ENCODE measurements around the gene MEDAG. TPM values are rescaled to one million over a fixed set of nuclear protein-coding genes. Genes with fewer than 3 reads are reported as not detected.
A peak's percentile ranks its signal among the peaks of the same experiment; 100 is the strongest.

Gene MEDAG
- total RNA-seq, 2 experiments from 2014 or later, result 0.08 TPM; not detected in 1

DNA sequence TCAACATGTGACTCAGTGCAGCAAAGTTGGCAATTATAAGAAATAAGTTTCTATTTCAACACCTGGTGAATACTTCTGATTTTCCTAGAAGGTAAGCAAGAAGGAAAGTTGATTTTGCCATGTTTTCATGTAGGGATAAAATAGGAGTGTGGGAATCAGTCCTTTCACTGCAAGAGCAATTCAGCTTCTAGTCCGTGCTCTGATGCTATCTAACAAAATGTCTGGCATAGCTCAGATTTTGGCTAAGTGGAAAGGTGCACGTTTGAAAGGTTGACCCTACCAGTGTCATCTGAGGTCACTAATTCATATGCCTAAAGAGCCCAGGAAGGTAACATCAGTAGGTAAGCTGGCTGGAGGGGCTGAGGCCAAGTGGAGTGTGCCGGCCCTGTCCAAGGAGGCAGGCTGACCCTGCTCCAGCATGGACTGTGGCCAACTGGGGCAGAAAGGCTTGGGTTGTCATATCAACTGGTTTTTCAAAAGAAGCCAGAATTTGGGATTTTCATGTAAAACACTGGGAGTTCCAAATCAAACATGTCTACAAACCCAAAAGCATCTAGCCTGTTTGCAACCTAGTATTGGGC is 38.9 kb upstream of the MEDAG start:
- POLR2A ChIA-PET, result no interaction called here

DNA sequence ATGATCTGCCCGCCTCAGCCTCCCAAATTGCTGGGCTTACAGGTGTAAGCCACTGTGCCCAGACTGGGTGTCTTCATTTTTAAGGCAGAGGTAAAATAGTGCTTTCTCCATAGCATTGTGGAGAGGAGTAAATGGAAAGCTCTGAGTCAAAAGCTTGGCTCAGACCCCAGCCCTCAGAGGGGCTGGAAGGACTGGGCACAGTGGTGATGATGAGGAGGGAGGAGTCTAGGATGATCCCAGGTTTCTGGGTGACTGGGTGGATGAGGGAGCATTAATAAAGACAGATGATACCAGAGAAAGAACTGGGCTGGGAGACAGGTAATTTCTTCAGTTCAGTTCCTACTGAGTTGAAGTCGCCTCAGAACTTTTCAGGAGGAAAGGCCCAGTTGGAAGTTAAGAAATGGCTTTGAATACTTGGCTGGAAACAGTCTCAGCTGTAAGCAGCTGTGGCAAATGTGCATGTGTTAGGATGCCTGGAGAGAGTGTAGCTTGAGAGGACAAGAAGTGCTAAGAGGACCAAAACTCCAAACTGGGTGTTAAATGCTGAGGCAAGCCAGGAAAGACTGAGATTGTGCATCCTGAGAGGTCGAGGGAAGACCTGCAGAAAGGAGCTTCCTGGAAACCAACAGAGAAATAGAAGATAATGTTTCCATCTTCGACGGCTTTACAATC is 37.1 kb upstream of the MEDAG start:
- Mint-ChIP-seq H3K27me3 (peaks cover 18% of the 10 kb centered on the region), H3K9me3 (no peaks in the 10 kb centered on the region), H3K36me3 (ENCODE audit: low read depth) (no peaks in the 10 kb centered on the region), H3K4me3 (no peak overlapping the region), H3K4me1 (peaks cover 5% of the 10 kb centered on the region), H3K27ac (no peak overlapping the region)
- ChIA-PET POLR2A (no interaction called here), CTCF (interaction anchor here (1.0 to 1.6 kb wide), 3 partner anchors 20 to 736 kb away, joined by 3 to 6 read pairs (median 4); no protein-coding TSS in a partner anchor)
- DNase-seq, result no peak

More for the DNA sequence above, 38.9 kb upstream of the MEDAG start:
- no peaks in the 10 kb centered on the region for H3K9me3 Mint-ChIP-seq
- peaks cover 20% of the 10 kb centered on the region for H3K27me3 Mint-ChIP-seq
- H3K27ac Mint-ChIP-seq, result no peak overlapping the region
- CTCF ChIA-PET, result interaction anchor here (1.0 to 4.2 kb wide), 9 partner anchors 10 to 177 kb away, joined by 3 to 20 read pairs (median 5); no protein-coding TSS in a partner anchor
- H3K4me1 Mint-ChIP-seq, result peaks cover 5% of the 10 kb centered on the region
- H3K36me3 Mint-ChIP-seq (ENCODE audit: low read depth), result no peaks in the 10 kb centered on the region
- no peak for DNase-seq
- no peak overlapping the region for H3K4me3 Mint-ChIP-seq

GRCh38 chr13:30869491-30869890 is 36.6 kb upstream of the MEDAG start:
- H3K27me3 Mint-ChIP-seq, result peaks cover 21% of the 10 kb centered on the region
- peaks cover 5% of the 10 kb centered on the region for H3K4me1 Mint-ChIP-seq
- H3K36me3 Mint-ChIP-seq (ENCODE audit: low read depth), result no peaks in the 10 kb centered on the region
- DNase-seq, result no peak
- no peak overlapping the region for H3K4me3 Mint-ChIP-seq
- H3K27ac Mint-ChIP-seq, result no peak overlapping the region
- ChIA-PET POLR2A (no interaction called here), CTCF (interaction anchor here (0.8 to 1.0 kb wide), 2 partner anchors 11 to 737 kb away, joined by 3 read pairs; no protein-coding TSS in a partner anchor)
- no peaks in the 10 kb centered on the region for H3K9me3 Mint-ChIP-seq

- H3K4me1 Mint-ChIP-seq, result peaks cover 4% of the 10 kb centered on the region
- no peaks in the 10 kb centered on the region for H3K9me3 Mint-ChIP-seq
- H3K27ac Mint-ChIP-seq, result no peak overlapping the region
- peak; percentile 44 for DNase-seq
- peaks cover 21% of the 10 kb centered on the region for H3K27me3 Mint-ChIP-seq
- no peak overlapping the region for H3K4me3 Mint-ChIP-seq
- no peaks in the 10 kb centered on the region for H3K36me3 Mint-ChIP-seq (ENCODE audit: low read depth)
- CTCF ChIA-PET, result interaction anchor here (0.6 to 1.0 kb wide), 3 partner anchors 10 to 738 kb away, joined by 3 read pairs; no protein-coding TSS in a partner anchor
- POLR2A ChIA-PET, result no interaction called here
Measured at GRCh38 chr13:30870049-30870884, 35.8 kb upstream of the MEDAG start.

DNA sequence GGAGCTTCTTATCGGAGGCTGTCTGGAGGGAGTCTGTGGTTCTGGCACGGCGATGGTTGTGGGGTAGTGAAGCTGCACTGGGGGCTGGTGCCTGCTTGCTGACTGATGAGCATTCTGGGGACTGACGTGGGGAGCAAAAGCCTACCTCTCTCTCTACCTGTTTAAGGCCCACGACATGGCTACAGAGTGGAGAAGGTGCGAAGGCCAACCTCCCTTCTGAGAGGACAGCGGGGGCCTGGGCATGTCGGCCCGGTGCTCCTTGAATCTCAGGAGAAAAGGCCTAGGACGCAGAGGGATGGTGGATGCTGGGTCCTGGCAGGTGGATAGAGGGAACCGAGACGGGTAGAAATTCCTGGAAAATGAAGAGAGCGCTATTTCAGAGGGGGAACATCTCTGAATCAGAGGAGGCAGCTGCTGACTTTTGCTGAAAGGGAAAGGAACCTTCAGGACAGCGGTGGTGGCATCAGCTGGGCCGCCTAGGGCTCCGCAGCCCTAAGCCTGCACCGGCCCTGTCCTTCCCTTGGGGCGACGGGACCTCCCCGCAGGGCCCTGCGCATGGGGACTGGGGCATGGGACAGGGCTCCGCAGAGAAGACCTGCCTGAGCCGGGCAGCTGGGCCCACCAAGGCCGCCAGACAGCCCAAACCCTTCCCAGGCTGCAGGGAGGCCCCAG is 35.0 kb upstream of the MEDAG start:
- H3K4me1 Mint-ChIP-seq, result peaks cover 2% of the 10 kb centered on the region
- H3K27ac Mint-ChIP-seq, result no peak overlapping the region
- H3K9me3 Mint-ChIP-seq, result no peaks in the 10 kb centered on the region
- H3K4me3 Mint-ChIP-seq, result no peak overlapping the region
- H3K36me3 Mint-ChIP-seq (ENCODE audit: low read depth), result no peaks in the 10 kb centered on the region
- DNase-seq, result no peak
- peaks cover 22% of the 10 kb centered on the region for H3K27me3 Mint-ChIP-seq
- ChIA-PET CTCF (interaction anchor here (0.6 kb wide), 1 partner anchor 177 kb away, joined by 3 read pairs; no protein-coding TSS in a partner anchor), POLR2A (no interaction called here)

GRCh38 chr13:30871588-30872275 is 34.3 kb upstream of the MEDAG start:
- DNase-seq, result no peak
- H3K4me1 Mint-ChIP-seq, result peaks cover 2% of the 10 kb centered on the region
- H3K9me3 Mint-ChIP-seq, result no peaks in the 10 kb centered on the region
- ChIA-PET POLR2A (no interaction called here), CTCF (no interaction called here)
- H3K27ac Mint-ChIP-seq, result no peak overlapping the region
- H3K4me3 Mint-ChIP-seq, result no peak overlapping the region
- peaks cover 20% of the 10 kb centered on the region for H3K27me3 Mint-ChIP-seq
- H3K36me3 Mint-ChIP-seq (ENCODE audit: low read depth), result no peaks in the 10 kb centered on the region

- no peak overlapping the region for H3K27ac Mint-ChIP-seq
- H3K9me3 Mint-ChIP-seq, result no peaks in the 10 kb centered on the region
- ChIA-PET CTCF (no interaction called here), POLR2A (no interaction called here)
- H3K4me1 Mint-ChIP-seq, result peaks cover 2% of the 10 kb centered on the region
- no peak overlapping the region for H3K4me3 Mint-ChIP-seq
- DNase-seq, result no peak
- no peaks in the 10 kb centered on the region for H3K36me3 Mint-ChIP-seq (ENCODE audit: low read depth)
- peaks cover 16% of the 10 kb centered on the region for H3K27me3 Mint-ChIP-seq
Measured at GRCh38 chr13:30872276-30872594, 33.8 kb upstream of the MEDAG start.

DNA sequence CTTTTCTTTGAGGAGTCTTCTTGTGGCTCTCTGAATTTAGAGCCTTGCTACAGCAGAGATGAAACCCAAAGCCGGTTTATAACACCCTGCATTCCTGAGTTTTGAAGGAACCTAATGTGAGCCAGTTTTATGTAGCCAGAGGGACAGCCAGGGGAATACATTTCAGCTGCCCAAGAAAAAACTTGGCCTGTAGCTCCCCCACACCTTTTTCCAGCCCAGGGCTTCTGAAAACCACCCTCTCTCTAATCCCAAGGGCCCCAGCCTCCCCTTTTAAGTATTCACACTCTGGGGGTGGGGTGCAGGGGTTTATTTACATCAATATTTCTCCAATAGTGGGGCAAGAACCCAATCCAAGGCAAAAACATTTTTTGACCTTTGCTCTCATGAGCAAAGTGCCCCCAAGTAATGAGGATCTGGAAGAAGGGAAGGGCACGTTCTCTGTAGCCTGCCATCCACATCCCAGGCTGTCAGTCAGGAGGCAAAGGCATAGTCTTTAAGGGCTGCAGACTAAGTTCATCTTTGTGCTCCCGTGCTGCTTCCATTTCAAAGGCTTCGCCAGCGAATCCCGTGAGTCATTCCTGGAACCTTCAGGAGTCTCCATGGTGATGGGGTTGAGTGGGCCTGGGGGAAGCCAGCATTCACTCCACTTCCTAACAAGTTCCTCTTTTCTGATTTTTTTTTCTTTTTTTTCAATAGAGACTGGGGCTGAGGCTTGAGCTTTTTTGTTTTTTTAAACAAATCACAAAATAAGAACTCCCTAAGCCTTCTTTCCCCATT is 33.2 kb upstream of the MEDAG start:
- H3K9me3 Mint-ChIP-seq, result no peaks in the 10 kb centered on the region
- DNase-seq, result no peak
- H3K27me3 Mint-ChIP-seq, result peaks cover 17% of the 10 kb centered on the region
- H3K4me1 Mint-ChIP-seq, result peaks cover 2% of the 10 kb centered on the region
- no peak overlapping the region for H3K4me3 Mint-ChIP-seq
- ChIA-PET POLR2A (no interaction called here), CTCF (interaction anchor here (1.7 kb wide), 1 partner anchor 8 kb away, joined by 8 read pairs; no protein-coding TSS in a partner anchor)
- H3K27ac Mint-ChIP-seq, result no peak overlapping the region
- H3K36me3 Mint-ChIP-seq (ENCODE audit: low read depth), result no peaks in the 10 kb centered on the region

GRCh38 chr13:30873499-30873898 is 32.6 kb upstream of the MEDAG start:
- H3K27ac Mint-ChIP-seq, result no peak overlapping the region
- H3K36me3 Mint-ChIP-seq (ENCODE audit: low read depth), result no peaks in the 10 kb centered on the region
- peaks cover 18% of the 10 kb centered on the region for H3K27me3 Mint-ChIP-seq
- H3K4me1 Mint-ChIP-seq, result peaks cover 2% of the 10 kb centered on the region
- H3K9me3 Mint-ChIP-seq, result no peaks in the 10 kb centered on the region
- no peak overlapping the region for H3K4me3 Mint-ChIP-seq
- no peak for DNase-seq
- ChIA-PET POLR2A (no interaction called here), CTCF (interaction anchor here (1.7 kb wide), 1 partner anchor 8 kb away, joined by 8 read pairs; no protein-coding TSS in a partner anchor)

DNA sequence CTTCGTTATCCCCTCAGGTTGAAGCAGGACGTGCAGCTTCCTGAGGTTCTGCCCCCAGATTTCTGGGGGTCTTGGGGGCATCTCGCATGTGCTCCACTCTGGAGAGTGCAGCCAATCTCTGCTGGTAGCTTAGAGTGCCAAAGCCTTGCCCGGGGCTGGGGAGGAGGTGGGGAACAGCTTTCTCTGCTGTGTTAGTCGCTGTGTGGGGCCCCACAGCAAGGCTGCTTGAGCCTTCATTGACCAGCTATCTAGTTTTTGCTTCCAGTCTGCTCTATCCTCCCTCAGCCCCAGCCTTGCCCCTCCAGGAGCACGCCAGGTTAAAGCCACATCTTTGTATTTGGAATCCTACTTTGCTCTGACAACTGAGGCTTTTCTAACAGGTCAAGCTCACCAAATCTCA is 32.0 kb upstream of the MEDAG start:
- ChIA-PET CTCF (interaction anchor here (1.7 kb wide), 1 partner anchor 9 kb away, joined by 8 read pairs; no protein-coding TSS in a partner anchor), POLR2A (no interaction called here)
- no peak overlapping the region for H3K27ac Mint-ChIP-seq
- peaks cover 19% of the 10 kb centered on the region for H3K27me3 Mint-ChIP-seq
- H3K9me3 Mint-ChIP-seq, result no peaks in the 10 kb centered on the region
- H3K4me3 Mint-ChIP-seq, result no peak overlapping the region
- DNase-seq, result no peak
- peaks cover 2% of the 10 kb centered on the region for H3K4me1 Mint-ChIP-seq
- H3K36me3 Mint-ChIP-seq (ENCODE audit: low read depth), result no peaks in the 10 kb centered on the region

- ChIA-PET CTCF (interaction anchor here (1.7 kb wide), 1 partner anchor 9 kb away, joined by 8 read pairs; no protein-coding TSS in a partner anchor), POLR2A (no interaction called here)
- peaks cover 2% of the 10 kb centered on the region for H3K4me1 Mint-ChIP-seq
- no peak overlapping the region for H3K4me3 Mint-ChIP-seq
- H3K36me3 Mint-ChIP-seq (ENCODE audit: low read depth), result no peaks in the 10 kb centered on the region
- peaks cover 18% of the 10 kb centered on the region for H3K27me3 Mint-ChIP-seq
- DNase-seq, result no peak
- H3K27ac Mint-ChIP-seq, result no peak overlapping the region
- H3K9me3 Mint-ChIP-seq, result no peaks in the 10 kb centered on the region
Measured at GRCh38 chr13:30874561-30874960, 31.5 kb upstream of the MEDAG start.

DNA sequence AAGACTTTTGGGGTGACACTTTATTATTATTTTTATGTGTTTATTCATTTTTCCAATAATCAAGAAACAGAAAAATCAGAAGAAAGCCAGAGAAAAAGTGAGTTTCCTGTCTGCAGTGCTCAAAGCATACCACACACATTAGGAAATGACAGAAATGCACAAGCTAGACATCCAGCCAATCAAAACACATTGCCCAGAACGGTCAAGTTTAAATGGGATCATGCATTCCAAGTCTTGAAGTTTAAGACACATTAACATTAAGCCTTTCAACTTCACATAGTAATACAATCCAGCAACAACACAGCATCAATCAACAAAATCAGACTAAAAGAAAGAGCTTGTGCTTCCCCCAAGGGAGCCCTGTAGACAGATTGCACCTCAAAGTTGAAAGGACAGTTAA is 28.7 kb upstream of the MEDAG start:
- CTCF ChIA-PET, result interaction anchor here (1.3 kb wide), 1 partner anchor 11 kb away, joined by 3 read pairs; no protein-coding TSS in a partner anchor
- peaks cover 36% of the 10 kb centered on the region for H3K27me3 Mint-ChIP-seq

More for the DNA sequence above, 28.7 kb upstream of the MEDAG start:
- POLR2A ChIA-PET, result no interaction called here
- Mint-ChIP-seq H3K27ac (no peak overlapping the region), H3K36me3 (ENCODE audit: low read depth) (no peaks in the 10 kb centered on the region), H3K4me1 (no peaks in the 10 kb centered on the region), H3K4me3 (no peak overlapping the region), H3K9me3 (no peaks in the 10 kb centered on the region)
- DNase-seq, result no peak

Measured in activated CD4-positive, alpha-beta memory T cell treated with anti-CD3 and anti-CD28 coated beads, Interleukin-2, amount 10 ng/mL, durations not matched to agents 7 days and 5 days (primary cell).